Endothelial cell of umbilical vein (primary cell): ENCODE data around the gene CNN2. TPM values are rescaled to one million over a fixed set of nuclear protein-coding genes. Genes with fewer than 3 reads are reported as not detected.

Experiments used
- BruUV-seq: library from RNA; stranded (reverse); fragments of 400-500 nt; replicated peaks from 2 replicates; lab custom pipeline; 2021; lab: Mats Ljungman, UMichigan
- CTCF ChIA-PET: fragments of 300-600, 350-600 bp; sonication (Branson Sonifier 250); formaldehyde crosslinking; loops from one replicate; lab custom pipeline; 2021; ENCODE audit warnings: antibody characterized with exemption, inconsistent platforms; lab: Charles Lee
- POLR2A ChIA-PET: fragments of 300-600, 350-600 bp; sonication (Branson Sonifier 250); formaldehyde crosslinking; loops from one replicate; lab custom pipeline; 2021; ENCODE audit warnings: antibody characterized with exemption, inconsistent platforms; lab: Charles Lee
- DNase-seq: peaks from one replicate; pipeline ENCODE4 v3.0.0-alpha.2; 2011; ENCODE audit warnings: low read depth, low spot score
- FAIRE-seq: peaks from 2 replicates; lab custom pipeline; 2011; peaks lifted over from hg19 to GRCh38; lab: Jason Lieb, UNC
- H2AFZ ChIP-seq: 2 replicates; pipeline ENCODE4 v1.6.0; 2012; ENCODE audit warnings: low read depth, low read length, control low read depth, inconsistent platforms
- H3K27ac ChIP-seq: 2 replicates; pipeline ENCODE4 v1.5.1; 2011; ENCODE audit warnings: low read depth, mild to moderate bottlenecking, control low read depth, low read length, moderate library complexity; ENCODE audit not compliant: insufficient read depth
- H3K27me3 ChIP-seq, 2 experiments: 2 replicates each; pipeline versions ENCODE4 v1.6.0 to v1.6.1; 2011; ENCODE audit warnings: low read length in 2 of 2, mixed read lengths in 1 of 2; ENCODE audit not compliant: control insufficient read depth in 2 of 2, insufficient read depth in 2 of 2
- H3K36me3 ChIP-seq, 2 experiments: 2 replicates in 1 of 2; 3 replicates in 1 of 2; pipeline ENCODE4 v1.5.1; 2011; ENCODE audit warnings: low read length in 2 of 2, mild to moderate bottlenecking in 1 of 2, moderate library complexity in 1 of 2; ENCODE audit not compliant: control insufficient read depth in 2 of 2, insufficient read depth in 2 of 2; ENCODE audit errors: extremely low read depth in 1 of 2
- H3K4me1 ChIP-seq: 3 replicates; pipeline ENCODE4 v1.5.1; 2011; ENCODE audit warnings: mild to moderate bottlenecking, low read length; ENCODE audit not compliant: control insufficient read depth, insufficient read depth; ENCODE audit errors: extremely low read depth
- H3K4me2 ChIP-seq: 2 replicates; pipeline ENCODE4 v1.6.1; 2011; ENCODE audit warnings: low read length, control low read depth, mixed read lengths; ENCODE audit not compliant: insufficient read depth
- H3K4me3 ChIP-seq, 3 experiments: fragments of 200-600 bp in 1 of 3; sonication (generic), shearing (Covaris generic) in 1 of 3; replicated peaks in 1 of 3; 2 replicates each; pipeline ENCODE4 v1.5.1; 2011 to 2016; ENCODE audit warnings: control low read depth in 3 of 3, low read length in 3 of 3, mild to moderate bottlenecking in 2 of 3, inconsistent platforms in 1 of 3, low read depth in 1 of 3, moderate library complexity in 1 of 3; ENCODE audit not compliant: insufficient read depth in 1 of 3
- H3K79me2 ChIP-seq: 2 replicates; pipeline ENCODE4 v1.6.0; 2012; ENCODE audit warnings: low read length, inconsistent platforms; ENCODE audit not compliant: control insufficient read depth, insufficient read depth
- H3K9ac ChIP-seq: replicated peaks from 2 replicates; pipeline ENCODE3; 2011; ENCODE audit warnings: low read length, control low read depth; ENCODE audit not compliant: insufficient read depth; ENCODE audit errors: extremely low read depth
- H3K9me1 ChIP-seq: replicated peaks from 3 replicates; pipeline ENCODE4 v1.6.0; 2011; ENCODE audit warnings: mild to moderate bottlenecking, low read length; ENCODE audit not compliant: control insufficient read depth, insufficient read depth; ENCODE audit errors: extremely low read depth
- H3K9me3 ChIP-seq: replicated peaks from 2 replicates; pipeline ENCODE4 v1.5.1; 2012; ENCODE audit warnings: low read length, inconsistent platforms; ENCODE audit not compliant: control insufficient read depth, insufficient read depth
- H4K20me1 ChIP-seq: replicated peaks from 2 replicates; pipeline ENCODE3; 2011; ENCODE audit warnings: mild to moderate bottlenecking, low read length; ENCODE audit not compliant: control insufficient read depth, insufficient read depth; ENCODE audit errors: extremely low read depth
- CTCF ChIP-seq, 2 donors: IDR thresholded peaks; 1 replicate in 1 of 2; 2 replicates in 1 of 2; pipeline ENCODE4 v1.5.1; 2011; ENCODE audit warnings: low read length in 2 of 2, mild to moderate bottlenecking in 2 of 2, moderate library complexity in 2 of 2, control low read depth in 1 of 2, inconsistent platforms in 1 of 2, low read depth in 1 of 2; ENCODE audit not compliant: insufficient read depth in 1 of 2; ENCODE audit errors: extremely low read depth in 1 of 2
- EZH2 ChIP-seq: IDR thresholded peaks from 2 replicates; pipeline ENCODE4 v1.6.1; 2012; ENCODE audit warnings: borderline replicate concordance, low read depth, mild to moderate bottlenecking, moderate library complexity, low read length, inconsistent platforms; ENCODE audit not compliant: severe bottlenecking
- FOS ChIP-seq: IDR thresholded peaks from 2 replicates; pipeline ENCODE4 v1.6.1; 2011; ENCODE audit warnings: mild to moderate bottlenecking, low read length, moderate library complexity, borderline replicate concordance; ENCODE audit not compliant: insufficient read depth
- GATA2 ChIP-seq: IDR thresholded peaks from 2 replicates; pipeline ENCODE4 v1.7.0; 2011; ENCODE audit warnings: low read depth, mild to moderate bottlenecking, moderate library complexity, mixed read lengths, low read length; ENCODE audit not compliant: insufficient read length, insufficient read depth
- JUN ChIP-seq: IDR thresholded peaks from 2 replicates; pipeline ENCODE4 v1.6.1; 2011; ENCODE audit warnings: borderline replicate concordance, low read depth; ENCODE audit not compliant: insufficient read length, insufficient read depth
- MYC ChIP-seq: IDR thresholded peaks from one replicate; pipeline ENCODE4 v1.6.1; 2011; ENCODE audit warnings: mild to moderate bottlenecking, low read depth, low read length
- POLR2A ChIP-seq: IDR thresholded peaks from 2 replicates; pipeline ENCODE4 v1.6.1; 2012; ENCODE audit warnings: low read depth, mild to moderate bottlenecking, control low read depth, low read length
- dilution Hi-C: fragments of 300-500 bp; cut with MboI; formaldehyde crosslinking; loops from one replicate; pipeline ENCODE4 v1.15.0; 2019; ENCODE audit warnings: low sequenced_read_pairs; ENCODE audit not compliant: extremely low pct_ligation_motif_present
- intact Hi-C: fragments of 100-400 bp; cut with micrococcal nuclease; formaldehyde crosslinking; loops from one replicate; pipeline ENCODE4 v1.10.0; 2022
- polyA plus RNA-seq, 4 experiments: library from polyadenylated mRNA; depleted of rRNA in 3 of 4; stranded (reverse) in 3 of 4; unstranded in 1 of 4; fragments of >200 nt; gene quantifications; 2 replicates each; pipeline versions ENCODE4 v1.2.1 to v1.2.3, GENCODE V29; 2011 to 2012; ENCODE audit warnings: missing spikeins in 1 of 4
- total RNA-seq: library from RNA; stranded (reverse); gene quantifications from 2 replicates; pipeline ENCODE4 v1.2.3, GENCODE V29; 2021
- TF ChIP-seq, protein P1 (sequence below): IDR thresholded peaks from 2 replicates; pipeline ENCODE4 v1.6.1; 2011; ENCODE audit not compliant: insufficient read depth, insufficient read length

The CNN2 gene
- total and polyA plus RNA-seq, 2 donors (not counting 3 experiments of a cell fraction or from before 2014, with no cell fraction given), result 207 to 286 TPM

DNA sequence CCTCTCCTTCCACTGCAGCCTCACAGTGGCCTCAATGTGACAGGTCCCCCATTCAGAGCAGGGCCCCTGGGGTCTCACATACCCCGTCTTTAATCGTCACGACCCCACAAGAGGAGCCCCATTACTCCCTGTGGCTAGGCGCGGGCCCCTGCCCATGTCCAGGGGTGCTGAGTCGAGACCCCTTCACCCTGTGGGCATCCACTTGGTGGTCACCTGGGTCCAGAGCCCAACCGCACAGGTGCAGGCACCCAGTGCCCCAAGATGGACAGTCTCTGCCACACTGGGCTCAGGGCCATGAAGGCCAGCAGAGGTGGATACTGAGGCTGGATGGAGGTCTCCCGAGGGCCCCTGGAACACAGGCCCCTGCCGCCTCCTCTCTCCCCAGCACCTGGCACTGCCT lies 8.5 kb upstream of the CNN2 start:
- dilution Hi-C loops, result no loop called here
- no peak overlapping the region for H2AFZ ChIP-seq
- no peaks in the 10 kb centered on the region for H3K9me1 ChIP-seq
- peaks cover 40% of the 10 kb centered on the region for H3K4me1 ChIP-seq
- intact Hi-C loops, result no loop called here
- ChIA-PET POLR2A (no interaction called here), CTCF (no interaction called here)
- no peak for DNase-seq
- peaks cover 78% of the 10 kb centered on the region for H3K79me2 ChIP-seq
- no peak overlapping the region for H3K9ac ChIP-seq
- H3K4me3 ChIP-seq, result no peak overlapping the region
- TF ChIP-seq EZH2, result no peak
- no peak for TF ChIP-seq GATA2
- TF ChIP-seq JUN, result no peak
- TF ChIP-seq FOS, result no peak
- TF ChIP-seq POLR2A, result no peak
- no peak for TF ChIP-seq CTCF (IDR thresholded peaks at IDR 0.05; ENCODE audit: extremely low read depth in 1 of 2, insufficient read depth in 1 of 2, low read depth in 1 of 2, low read length in 2 of 2)
- TF ChIP-seq, protein P1, sequence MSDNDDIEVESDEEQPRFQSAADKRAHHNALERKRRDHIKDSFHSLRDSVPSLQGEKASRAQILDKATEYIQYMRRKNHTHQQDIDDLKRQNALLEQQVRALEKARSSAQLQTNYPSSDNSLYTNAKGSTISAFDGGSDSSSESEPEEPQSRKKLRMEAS, result no peak
- TF ChIP-seq MYC, result no peak
- H3K9me3 ChIP-seq, result no peaks in the 10 kb centered on the region
- BruUV-seq, result no TSS peak
- no peak overlapping the region for H3K27ac ChIP-seq
- H4K20me1 ChIP-seq, result no peaks in the 10 kb centered on the region
- H3K4me2 ChIP-seq, result no peak overlapping the region
- FAIRE-seq, result no peak
- H3K36me3 ChIP-seq, result peaks cover 0 to 13% of the 10 kb centered on the region in 2 experiments
- no peaks in the 10 kb centered on the region for H3K27me3 ChIP-seq
